NCI-H510A treated with DMSO at 0.1 percent for 48 hours (cell line): ENCODE data around the gene ADAM23.
"Not testable (repeated sequence)": the region's sequence is repeated elsewhere in the genome, so short reads cannot be mapped to it uniquely, and the experiment has no call there.

Experiments
- DNase-seq: peaks from one replicate; lab custom pipeline; 2025; lab: John Stamatoyannopoulos, UW

Gene ADAM23, protein sequence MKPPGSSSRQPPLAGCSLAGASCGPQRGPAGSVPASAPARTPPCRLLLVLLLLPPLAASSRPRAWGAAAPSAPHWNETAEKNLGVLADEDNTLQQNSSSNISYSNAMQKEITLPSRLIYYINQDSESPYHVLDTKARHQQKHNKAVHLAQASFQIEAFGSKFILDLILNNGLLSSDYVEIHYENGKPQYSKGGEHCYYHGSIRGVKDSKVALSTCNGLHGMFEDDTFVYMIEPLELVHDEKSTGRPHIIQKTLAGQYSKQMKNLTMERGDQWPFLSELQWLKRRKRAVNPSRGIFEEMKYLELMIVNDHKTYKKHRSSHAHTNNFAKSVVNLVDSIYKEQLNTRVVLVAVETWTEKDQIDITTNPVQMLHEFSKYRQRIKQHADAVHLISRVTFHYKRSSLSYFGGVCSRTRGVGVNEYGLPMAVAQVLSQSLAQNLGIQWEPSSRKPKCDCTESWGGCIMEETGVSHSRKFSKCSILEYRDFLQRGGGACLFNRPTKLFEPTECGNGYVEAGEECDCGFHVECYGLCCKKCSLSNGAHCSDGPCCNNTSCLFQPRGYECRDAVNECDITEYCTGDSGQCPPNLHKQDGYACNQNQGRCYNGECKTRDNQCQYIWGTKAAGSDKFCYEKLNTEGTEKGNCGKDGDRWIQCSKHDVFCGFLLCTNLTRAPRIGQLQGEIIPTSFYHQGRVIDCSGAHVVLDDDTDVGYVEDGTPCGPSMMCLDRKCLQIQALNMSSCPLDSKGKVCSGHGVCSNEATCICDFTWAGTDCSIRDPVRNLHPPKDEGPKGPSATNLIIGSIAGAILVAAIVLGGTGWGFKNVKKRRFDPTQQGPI

DNA sequence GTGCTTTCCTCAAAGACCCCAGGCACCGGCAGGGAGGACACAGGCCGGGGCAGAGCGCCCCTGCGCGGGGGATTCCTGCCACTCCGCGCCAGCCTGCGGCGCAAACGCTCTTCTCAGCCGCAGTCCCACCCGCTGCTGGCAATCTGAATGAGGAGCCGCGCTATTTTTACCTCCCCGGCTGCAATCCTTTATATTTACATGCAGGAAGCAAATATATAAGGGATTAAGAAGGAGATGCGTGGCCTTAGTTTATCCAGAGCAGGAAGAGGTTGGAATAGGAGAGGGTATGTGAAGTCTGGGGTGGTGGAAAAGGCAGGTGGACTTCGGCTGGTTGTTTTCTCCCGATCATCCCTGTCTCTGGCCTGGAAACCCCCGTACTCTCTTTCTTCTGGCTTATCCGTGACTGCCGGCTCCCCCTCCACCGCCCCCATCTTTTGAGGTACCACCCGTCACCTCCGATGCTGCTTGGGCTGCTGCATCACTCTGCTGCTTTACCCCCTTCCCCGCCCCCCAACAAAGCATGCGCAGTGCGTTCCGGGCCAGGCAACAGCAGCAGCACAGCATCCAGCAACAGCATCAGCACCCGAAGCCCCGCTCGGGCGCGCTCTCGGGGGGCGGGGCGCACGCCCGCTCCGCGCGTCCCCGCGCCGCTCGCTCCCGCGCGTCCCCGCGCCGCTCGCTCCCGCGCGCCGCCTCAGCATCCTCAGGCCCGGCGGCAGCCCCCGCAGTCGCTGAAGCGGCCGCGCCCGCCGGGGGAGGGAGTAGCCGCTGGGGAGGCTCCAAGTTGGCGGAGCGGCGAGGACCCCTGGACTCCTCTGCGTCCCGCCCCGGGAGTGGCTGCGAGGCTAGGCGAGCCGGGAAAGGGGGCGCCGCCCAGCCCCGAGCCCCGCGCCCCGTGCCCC lies at the start of gene ADAM23:
Gene ADAM23 (plus strand): TSS at position 700 of the 902 bp plus-strand sequence. CDS start 335 bp downstream, outside the sequence.
- DNase-seq = peak; percentile 81

DNA sequence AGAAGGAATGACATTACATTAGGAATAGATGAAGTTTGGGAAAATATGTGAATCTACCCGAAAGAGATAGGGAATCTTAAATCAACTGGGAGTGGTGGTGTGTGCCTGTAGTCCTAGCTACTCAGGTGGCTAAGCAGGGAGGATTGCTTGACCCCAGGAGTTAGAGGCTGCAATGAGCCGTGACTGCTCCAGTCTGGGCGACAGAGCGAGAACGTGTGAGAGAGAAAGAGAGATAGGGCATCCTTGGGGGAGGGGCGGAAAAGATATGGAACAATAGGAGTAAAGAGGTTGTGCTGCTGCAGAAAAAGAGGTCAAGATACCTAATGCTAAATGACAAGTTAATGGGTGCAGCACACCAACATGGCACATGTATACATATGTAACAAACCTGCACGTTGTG lies 47.1 kb upstream of the ADAM23 start:
- DNase-seq = no peak

DNA sequence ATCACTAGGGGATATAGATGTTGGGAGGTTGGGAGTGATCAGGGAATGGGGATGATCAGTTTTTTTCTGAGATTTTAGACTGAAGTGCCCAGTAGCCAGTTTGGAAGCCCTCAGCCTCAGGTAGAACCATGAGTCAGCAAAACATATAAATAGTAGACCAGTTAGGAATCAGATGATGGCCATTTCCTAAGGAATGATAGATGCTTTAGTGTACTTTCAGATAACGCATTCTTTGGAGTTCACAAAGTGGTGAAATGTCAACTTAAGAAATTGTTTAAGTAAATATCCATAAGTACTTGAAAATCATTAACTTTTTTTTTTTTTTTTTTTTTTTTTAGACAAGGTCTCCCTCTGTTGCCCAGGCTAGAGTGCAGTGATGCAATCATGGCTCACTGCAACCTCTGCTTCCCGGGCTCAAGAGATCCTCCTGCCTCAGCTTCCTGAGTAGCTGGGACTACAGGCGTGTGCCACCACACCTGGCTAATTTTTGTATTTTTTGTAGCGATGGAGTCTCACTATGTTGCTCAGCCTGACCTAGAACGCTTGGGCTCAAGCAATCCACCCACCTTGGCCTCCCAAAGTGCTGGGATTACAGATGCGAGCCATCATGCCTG lies 40.3 kb upstream of the ADAM23 start:
- DNase-seq = not testable (repeated sequence)

DNA sequence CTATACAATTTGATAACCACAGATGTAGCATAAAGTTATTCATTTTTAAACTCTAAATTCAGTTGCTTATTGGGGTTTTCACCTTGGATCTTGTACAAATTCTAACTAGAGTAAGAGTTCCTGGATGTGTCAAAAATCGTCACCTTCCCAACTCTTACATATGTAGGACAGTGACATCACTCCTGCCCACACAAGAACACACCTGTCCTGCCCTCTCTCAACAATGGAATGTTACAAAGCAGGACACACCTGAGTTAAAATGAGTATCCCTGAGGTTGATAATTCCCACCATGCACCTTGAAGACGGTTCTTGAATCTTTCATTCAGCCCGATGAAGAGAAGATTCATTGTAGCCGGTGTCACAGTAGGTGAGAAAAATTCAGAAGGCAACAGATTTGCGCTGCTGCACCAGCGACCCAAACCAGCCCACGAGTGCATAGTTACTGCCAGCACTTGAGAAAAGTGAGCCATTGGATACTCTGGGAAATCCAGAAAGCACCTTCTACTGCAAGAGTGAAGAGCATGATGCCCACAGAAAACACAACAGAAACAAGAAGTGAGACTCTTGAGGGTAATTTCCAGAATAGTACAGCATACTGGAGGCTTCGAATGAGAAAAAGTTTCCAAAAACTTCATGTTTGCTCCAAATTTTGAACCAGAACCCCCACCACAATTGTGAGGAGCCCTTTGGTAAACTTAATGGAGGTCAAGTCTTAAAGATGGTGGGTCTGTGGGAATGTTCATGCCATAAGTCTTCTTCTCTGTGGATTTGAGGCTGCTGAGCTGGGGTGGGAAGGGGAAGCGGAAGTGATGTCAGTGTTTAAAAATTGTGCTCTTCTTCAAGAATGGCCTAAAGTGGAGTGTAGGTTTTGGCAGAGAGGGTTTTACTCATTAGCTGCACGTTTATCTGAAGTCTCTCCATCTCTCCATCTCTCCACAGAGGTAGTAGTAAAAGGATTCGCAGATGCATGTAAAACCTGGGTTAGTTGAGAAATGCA lies 34.7 kb upstream of the ADAM23 start:
- DNase-seq = no peak

DNA sequence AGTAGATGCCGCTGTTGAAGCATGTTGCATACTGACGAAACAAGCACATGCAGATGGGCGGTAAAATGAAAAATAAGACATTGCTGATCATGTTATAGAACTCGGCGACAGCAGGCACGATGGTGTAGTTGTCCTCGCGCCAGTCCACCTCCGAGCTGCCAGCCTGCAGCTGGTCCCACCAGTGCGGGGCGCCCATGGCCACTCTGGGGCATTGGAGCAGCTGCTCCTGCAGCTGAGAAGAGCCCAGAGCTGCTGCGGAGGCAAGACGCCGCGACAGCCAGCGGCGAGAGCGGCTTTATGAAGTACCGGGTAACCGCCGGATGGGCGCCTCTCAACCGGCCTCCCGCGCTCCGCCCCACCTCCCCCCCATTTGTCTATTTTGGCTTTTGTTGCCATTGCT lies 32.6 kb upstream of the ADAM23 start:
- DNase-seq = no peak

DNA sequence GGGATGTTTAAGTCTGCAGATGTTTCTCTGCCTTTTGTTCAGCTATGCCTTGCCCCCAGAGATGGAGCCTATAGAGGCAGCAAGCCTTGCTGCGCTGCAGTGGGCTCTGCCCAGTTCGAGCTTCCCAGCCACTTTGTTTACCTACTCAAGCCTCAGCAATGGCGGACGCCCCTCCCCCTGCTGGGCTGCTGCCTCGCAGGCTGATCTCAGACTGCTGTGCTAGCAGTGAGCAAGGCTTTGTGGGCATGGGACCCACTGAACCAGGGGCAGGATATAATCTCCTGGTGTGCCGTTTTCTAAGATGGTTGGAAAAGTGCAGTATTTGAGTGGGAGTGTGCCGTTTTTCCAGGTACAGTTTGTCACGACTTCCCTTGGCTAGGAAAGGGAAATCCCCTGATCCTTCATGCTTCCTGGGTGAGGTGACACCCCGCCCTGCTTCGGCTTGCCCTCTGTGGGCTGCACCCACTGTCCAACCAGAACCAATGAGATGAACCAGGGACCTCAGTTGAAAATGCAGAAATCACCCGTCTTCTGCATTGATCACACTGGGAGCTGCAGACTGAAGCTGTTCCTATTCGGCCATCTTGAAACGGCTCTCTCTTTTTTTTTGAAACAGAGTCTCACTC lies 27.6 kb upstream of the ADAM23 start:
- no peak for DNase-seq

DNA sequence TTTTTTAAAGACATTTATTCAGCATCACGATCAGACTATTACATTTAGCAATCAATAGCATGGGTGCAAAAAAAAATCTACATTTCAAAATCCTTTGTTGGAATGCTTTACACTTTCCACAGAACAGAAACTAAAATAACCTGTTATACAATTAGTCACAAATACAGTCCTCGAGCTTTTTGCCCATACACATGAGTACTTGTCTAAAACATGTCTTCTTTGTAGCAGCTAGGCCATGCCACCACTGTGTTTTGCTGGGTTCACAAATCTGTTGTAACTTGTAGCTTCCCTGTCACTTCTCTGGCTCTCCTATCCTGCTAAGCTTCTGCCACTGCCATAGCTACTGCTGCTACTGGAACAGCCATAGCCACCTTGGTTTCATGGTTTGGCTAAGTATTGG lies 24.4 kb upstream of the ADAM23 start:
- DNase-seq = no peak

DNA sequence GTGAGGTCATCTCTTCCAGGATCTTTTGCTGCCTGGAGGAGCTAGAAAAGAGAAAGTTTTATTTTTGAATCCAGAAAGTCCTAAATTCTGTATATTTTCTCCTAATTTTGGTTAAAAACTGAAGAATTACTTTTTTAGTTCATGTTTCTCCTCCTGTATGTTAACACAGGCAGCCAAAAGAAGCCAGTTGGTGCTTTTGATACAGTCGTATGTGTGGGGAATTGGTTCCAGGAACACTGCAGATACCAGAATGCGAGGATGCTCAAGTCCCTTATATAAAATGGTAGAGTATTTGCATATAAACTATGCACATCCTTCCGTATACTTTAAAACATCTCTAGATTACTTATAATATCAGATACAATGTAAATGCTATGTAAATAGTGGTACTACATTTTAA lies 22.6 kb upstream of the ADAM23 start:
- DNase-seq = no peak

DNA sequence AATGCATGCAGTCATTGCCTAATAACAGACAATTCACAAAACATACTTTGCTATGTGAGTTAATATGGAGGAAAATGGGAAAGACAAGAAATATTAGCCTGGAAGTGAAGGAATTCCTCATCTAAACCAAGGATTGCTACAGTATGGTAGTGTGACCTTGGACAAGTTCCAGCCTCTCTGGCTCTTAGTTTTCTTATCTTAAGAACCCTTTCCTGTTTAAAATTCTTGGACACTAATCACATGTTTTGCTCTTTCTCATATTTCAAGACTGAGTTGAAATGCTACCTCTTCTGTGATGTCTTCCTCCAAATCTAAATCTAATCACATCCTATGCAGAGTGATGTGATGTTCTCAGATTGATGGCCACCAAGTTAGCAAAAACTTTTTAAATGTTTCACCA lies 20.8 kb upstream of the ADAM23 start:
- no peak for DNase-seq

DNA sequence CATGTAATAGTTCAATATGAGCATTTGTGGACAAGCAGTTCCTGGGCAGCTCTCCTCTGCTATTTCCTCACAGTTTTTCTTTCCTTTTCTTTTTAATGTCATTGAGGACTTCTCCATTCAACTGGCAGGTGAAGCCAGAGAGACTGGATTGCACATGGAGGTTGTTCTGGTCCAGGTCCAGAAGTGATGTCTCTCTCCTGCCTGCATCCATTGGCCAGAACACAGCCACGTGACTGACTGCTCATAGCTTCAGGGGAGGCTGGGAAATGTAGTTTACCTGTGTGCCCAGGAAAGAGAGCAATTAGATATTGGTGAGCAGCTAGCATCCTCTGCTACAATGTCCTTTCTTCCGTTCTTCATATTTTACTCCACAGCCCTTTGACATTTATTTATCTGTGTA lies 20.2 kb upstream of the ADAM23 start:
- DNase-seq = no peak

DNA sequence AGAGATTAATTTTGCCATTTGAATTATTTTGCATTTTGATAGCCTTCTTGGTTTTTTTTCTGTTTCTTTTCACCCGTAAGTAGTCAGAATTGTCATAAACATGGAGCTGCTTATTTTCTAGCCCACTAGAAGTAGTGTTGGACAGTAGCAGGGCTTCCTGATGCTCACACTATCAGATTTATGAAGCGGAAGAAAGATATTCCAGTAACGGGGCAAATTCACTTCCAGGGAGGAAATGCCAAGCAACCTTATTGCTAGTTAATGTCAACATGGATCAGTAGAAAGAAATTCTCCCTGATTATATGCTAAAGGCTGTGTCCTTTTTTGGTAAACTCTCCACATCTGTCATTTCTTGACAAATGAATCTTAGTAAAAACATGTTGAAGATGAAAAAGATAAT lies 19.2 kb upstream of the ADAM23 start:
- no peak for DNase-seq

DNA sequence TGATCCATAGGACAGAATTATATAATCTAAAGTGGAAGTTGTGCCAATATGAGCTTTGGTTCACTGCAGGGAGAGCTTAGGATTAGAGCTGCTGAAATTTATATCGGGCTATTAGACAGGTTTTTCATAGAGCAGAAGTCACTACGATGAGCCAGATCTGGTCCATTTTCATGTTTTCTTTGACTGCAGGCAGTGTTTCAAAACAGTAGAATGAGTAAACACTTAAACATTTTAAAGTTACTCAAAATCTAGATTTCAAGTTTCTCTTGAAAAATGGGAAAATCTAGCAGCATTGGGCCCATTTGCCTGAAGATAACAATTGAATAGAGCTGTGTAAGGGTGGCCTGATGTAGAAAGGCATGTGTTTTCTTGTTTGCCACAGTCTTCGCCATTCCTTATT lies 14.5 kb upstream of the ADAM23 start:
- DNase-seq = no peak

DNA sequence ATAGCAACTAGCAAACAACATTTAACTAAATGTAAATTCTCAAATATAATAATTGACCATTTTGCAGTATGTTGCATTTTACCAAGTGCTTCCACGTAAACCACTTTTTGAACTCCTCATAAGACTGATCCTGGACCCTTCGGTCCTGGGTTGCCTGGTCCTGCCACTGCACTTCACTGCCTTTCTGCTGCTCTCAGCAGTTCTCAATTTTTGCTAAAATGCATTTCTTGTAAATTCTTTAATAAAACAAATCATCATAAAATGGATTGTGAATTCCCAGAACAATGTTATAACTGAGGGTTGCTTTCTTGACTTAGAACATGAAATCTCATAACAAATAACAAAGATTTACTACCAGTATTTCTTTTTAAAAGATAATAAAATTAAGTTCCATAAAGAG lies 12.9 kb upstream of the ADAM23 start:
- DNase-seq = no peak

DNA sequence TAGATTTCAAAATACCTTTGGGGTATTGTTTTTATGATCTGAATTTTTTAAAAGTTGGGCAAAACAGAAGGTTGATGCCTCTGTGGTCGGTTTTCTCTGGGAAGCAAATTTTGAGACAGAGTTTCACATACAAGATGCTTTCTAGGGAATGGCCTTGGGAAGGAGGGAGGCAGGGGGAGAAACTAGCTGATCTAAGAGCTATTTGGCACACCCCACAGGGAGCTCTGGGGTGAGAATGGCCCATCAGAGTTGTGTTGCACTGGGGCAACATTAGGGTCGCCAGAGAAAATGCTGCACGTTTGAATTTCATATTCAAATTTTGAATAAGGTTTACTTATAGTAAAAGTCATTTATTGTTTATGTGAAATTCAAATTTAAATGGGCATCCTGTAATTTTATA lies 11.9 kb upstream of the ADAM23 start:
- no peak for DNase-seq

DNA sequence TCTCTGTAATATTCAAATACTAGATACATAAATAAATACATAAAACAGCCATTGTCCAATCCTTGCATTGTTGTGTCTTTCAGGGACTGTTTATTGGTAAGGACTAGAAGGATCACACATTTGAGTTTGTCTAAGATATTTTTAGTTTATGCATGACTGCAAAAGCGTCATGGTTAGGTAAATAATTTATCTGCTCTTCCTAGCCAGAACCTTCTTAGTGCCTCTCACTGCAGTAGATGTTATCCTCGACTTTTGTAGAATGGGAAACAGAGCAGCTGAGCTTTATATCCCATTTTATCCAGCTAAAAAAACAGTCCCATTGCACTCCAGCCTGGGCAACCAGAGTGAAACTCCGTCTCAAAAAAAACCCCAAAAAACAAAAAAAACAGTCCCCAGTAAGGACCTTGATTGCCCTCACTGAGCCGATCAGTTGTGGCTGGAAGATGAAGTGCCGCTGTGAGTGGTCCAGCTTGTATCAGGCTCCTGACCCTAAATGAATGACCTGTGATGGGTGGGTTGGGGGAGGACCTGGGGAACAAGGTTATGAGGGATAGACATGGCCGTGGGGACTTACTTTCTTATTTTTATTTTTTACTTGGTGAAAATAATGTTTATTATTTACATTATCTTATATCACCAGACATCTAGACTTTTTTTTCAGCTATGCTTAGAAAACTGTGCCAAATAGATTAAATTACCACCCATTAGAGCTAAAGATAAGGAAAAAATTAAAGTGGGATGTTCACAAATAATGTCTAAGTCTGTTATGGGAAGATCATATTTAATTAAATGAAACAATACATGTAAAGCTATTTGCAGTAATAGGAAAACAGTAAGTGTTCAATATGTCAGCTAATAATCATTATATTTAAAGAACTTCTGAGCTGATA lies 10.9 kb upstream of the ADAM23 start:
- peak; percentile 53 for DNase-seq

DNA sequence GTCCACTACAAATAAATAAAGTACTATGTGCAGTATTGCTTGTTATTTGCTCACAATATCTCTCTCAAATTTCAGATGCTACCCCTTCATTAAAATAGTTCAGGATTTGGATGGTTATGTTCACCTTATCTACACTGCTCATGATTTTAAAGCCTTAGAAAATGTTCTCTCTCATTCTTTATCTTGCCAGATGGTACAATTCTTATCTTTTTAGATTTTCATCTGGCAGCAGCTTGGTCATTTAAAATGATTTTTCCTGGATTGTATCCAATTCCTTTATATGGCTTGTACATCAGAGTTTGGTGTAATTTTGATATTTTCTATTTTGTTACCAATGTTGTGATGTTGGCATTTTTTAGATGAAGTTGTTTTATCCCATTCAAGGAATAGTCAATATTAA lies 10.1 kb upstream of the ADAM23 start:
- DNase-seq = no peak

DNA sequence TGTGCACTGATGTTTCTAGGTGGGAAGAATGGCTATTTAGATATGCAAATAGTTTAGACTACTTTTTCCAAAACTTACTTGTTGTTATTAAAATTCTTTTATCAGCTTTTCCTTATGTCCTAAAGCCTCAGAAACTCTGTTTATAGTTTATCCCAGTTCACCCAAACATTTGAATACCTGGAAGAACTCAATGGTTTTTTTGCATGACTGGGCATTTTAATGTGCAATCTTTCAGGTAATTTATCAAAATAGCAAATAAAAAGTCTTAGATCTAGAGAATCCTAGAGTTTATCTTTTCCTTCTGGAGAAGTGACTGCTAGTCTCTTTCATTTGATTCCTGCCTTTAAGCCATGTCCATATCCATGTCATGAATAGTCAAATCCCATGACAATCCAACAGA lies 9.6 kb upstream of the ADAM23 start:
- no peak for DNase-seq

DNA sequence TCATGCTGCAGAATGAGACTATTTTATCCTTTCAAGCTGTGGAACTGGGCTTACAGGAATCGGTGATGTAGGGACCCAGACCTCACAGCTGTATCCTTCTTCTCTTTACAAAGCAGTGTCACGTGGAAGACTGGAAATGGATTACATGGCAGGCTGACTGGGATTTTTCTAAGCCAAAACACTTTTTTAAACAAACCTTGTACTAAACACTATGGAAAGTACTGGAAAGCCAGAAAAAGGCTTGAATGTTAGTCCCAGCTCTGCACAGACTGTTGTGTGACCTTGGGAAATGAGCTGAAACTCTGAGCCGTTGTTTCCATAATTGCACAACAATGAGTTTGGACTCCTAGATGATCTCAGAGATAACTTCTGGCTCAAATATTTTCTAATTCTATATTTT lies 7.6 kb upstream of the ADAM23 start:
- no peak for DNase-seq

DNA sequence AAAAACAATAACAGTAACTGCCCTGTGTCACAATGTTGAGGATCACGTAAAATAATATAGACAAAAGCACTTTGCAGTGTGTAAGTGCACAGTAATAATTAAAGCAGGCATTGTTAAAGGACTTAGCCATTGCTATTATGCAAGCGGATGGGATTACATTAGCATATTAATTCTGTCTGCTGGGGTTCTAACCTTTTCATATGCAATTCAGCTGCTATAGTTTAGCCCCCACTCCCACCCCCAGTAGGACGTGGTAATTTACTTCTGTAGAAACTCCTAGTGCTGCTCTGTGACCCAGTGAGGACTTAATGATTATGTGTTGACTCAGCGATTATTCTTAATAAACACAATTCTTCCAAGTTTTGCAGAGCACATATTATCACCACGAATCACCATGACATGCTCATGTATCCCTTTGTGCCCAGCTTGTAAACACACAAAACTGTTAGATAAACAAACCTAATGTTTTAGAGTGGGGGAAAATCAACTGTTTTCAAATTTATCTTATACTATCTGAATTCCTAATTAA lies 5.1 kb upstream of the ADAM23 start:
- DNase-seq = no peak
